Upper lobe of left lung (tissue), 4 donors: Measurements from ENCODE around the gene TENM4.

Experiments used
- POLR2A ChIP-seq, 4 donors: fragments of 450-650 bp; IDR thresholded peaks; one replicate each; pipeline ENCODE4 v1.5.1; 2016 to 2017; ENCODE audit warnings: antibody characterized with exemption in 4 of 4, mild to moderate bottlenecking in 2 of 4
- POLR2AphosphoS5 ChIP-seq, 2 donors: sonication (generic); formaldehyde crosslinking; IDR thresholded peaks; one replicate each; pipeline ENCODE4 v1.5.1; 2017; ENCODE audit warnings: antibody characterized with exemption in 2 of 2
- TF ChIP-seq, protein P1 (sequence below), 6 experiments: fragments of 450-650 bp in 4 of 6; fragments of 200-600 bp in 2 of 6; sonication (generic) in 2 of 6; IDR thresholded peaks; one replicate each; pipeline ENCODE4 v1.5.1; 2016 to 2019; ENCODE audit warnings: antibody characterized with exemption in 6 of 6

DNA sequence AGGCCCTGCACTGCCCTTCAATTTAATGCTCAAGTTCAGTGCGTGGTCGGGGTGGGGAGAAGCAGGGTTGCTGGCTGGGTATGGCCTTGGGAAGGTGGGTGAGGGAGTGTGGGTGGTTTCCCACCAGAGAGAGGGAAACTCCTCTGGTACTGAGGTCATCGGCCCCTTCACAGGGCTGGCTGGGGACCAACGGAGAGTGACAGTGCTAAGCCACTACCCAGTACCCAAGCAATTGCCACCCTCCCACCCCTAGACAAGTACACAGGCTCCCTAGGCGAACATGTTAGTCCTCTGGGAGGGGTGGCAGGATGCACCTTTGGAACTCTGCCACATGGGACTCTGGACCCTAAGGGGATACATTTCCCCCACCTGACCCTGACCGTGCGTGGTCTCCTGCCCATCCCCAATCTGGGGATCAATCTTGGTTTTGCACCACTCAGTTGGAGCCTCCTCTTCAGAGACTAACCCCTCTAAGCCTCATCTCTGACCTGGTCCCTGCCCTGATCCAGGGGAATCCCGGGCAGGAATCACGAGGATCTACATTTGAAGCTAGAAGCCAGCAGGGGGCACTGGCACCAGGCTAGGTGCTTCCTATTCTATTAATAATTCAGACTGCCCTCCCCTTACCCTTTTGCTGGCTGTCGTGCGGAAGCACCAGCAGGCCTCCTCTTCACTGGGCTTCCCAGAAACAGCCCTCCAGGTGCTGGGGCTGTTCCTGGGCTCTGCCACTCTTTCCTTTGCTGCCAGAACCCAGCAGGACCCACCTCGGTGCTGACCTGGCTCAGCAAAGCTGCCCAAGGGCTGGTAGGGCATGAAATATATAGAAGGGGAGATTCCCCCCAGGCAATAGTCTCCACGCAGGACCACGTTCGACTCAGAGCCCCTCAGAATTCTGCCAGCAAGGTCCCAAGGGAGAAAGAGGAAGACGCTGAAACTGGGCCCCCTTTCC lies 377.7 kb downstream of the TENM4 start:
- no peak for TF ChIP-seq POLR2A (IDR thresholded peaks at IDR 0.05)
- TF ChIP-seq, protein P1, sequence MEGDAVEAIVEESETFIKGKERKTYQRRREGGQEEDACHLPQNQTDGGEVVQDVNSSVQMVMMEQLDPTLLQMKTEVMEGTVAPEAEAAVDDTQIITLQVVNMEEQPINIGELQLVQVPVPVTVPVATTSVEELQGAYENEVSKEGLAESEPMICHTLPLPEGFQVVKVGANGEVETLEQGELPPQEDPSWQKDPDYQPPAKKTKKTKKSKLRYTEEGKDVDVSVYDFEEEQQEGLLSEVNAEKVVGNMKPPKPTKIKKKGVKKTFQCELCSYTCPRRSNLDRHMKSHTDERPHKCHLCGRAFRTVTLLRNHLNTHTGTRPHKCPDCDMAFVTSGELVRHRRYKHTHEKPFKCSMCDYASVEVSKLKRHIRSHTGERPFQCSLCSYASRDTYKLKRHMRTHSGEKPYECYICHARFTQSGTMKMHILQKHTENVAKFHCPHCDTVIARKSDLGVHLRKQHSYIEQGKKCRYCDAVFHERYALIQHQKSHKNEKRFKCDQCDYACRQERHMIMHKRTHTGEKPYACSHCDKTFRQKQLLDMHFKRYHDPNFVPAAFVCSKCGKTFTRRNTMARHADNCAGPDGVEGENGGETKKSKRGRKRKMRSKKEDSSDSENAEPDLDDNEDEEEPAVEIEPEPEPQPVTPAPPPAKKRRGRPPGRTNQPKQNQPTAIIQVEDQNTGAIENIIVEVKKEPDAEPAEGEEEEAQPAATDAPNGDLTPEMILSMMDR (IDR thresholded peaks at IDR 0.05) = no peak
- no peak for TF ChIP-seq POLR2AphosphoS5 (IDR thresholded peaks at IDR 0.05)
